ENCODE data around the gene TNS4.

Gene TNS4

GRCh38 chr17:40468560-40468959, 32.9 kb downstream of the TNS4 start:
- CTCF ChIA-PET = no interaction called here
- TF ChIP-seq NFRKB (IDR thresholded peaks at IDR 0.05) = no peak
- no peak for TF ChIP-seq FOXK2 (IDR thresholded peaks at IDR 0.05)
- no peak for TF ChIP-seq PKNOX1 (IDR thresholded peaks at IDR 0.05)
- no peak for TF ChIP-seq L3MBTL2 (conservative IDR thresholded peaks at IDR 0.05)
- no peak for TF ChIP-seq SP1 (IDR thresholded peaks at IDR 0.05)
- no peak for TF ChIP-seq SUZ12 (IDR thresholded peaks at IDR 0.05)
- no peak for TF ChIP-seq HDGF (IDR thresholded peaks at IDR 0.05; ENCODE audit: borderline replicate concordance)
- no peak for TF ChIP-seq BHLHE40 (IDR thresholded peaks at IDR 0.05; ENCODE audit: borderline replicate concordance)
- no peak for TF ChIP-seq FOXM1 (IDR thresholded peaks at IDR 0.05; ENCODE audit: borderline replicate concordance)
- no peak for TF ChIP-seq LEF1 (IDR thresholded peaks at IDR 0.05; ENCODE audit: borderline replicate concordance)
- no peak for TF ChIP-seq ELF4 (IDR thresholded peaks at IDR 0.05)
- TF ChIP-seq CTBP1 (IDR thresholded peaks at IDR 0.05; ENCODE audit: borderline replicate concordance) = no peak
- no peak for TF ChIP-seq TARDBP (IDR thresholded peaks at IDR 0.05)
- POLR2A ChIA-PET = no interaction called here
- no peak for DNase-seq (ENCODE audit: extremely low spot score)

GRCh38 chr17:40467281-40467867, 34.0 kb downstream of the TNS4 start:
- CTCF ChIA-PET = interaction anchor here (0.7 kb wide), 1 partner anchor 15 kb away, joined by 3 read pairs; no protein-coding TSS in a partner anchor
- DNase-seq (ENCODE audit: extremely low spot score) = no peak
- POLR2A ChIA-PET = no interaction called here
- TF ChIP-seq SUZ12 (IDR thresholded peaks at IDR 0.05) = no peak

GRCh38 chr17:40466298-40466971, 35.0 kb downstream of the TNS4 start:
- no peak for TF ChIP-seq BHLHE40 (IDR thresholded peaks at IDR 0.05; ENCODE audit: borderline replicate concordance)
- TF ChIP-seq FOXK2 (IDR thresholded peaks at IDR 0.05) = no peak
- TF ChIP-seq ARNT (IDR thresholded peaks at IDR 0.05) = no peak
- no peak for TF ChIP-seq TARDBP (IDR thresholded peaks at IDR 0.05)
- ChIA-PET POLR2A (no interaction called here), CTCF (interaction anchor here (0.7 kb wide), 1 partner anchor 16 kb away, joined by 3 read pairs; no protein-coding TSS in a partner anchor)
- no peak for DNase-seq (ENCODE audit: extremely low spot score)

GRCh38 chr17:40464392-40464855, 37.0 kb downstream of the TNS4 start:
- DNase-seq (ENCODE audit: extremely low spot score) = no peak
- TF ChIP-seq FOXA1 (IDR thresholded peaks at IDR 0.05) = no peak
- no peak for TF ChIP-seq TARDBP (IDR thresholded peaks at IDR 0.05)
- POLR2A ChIA-PET = interaction anchor here (1.5 kb wide), 1 partner anchor 46 kb away, joined by 5 read pairs; the partner anchor contains the start of gene TOP2A
- CTCF ChIA-PET = interaction anchor here (0.8 to 1.8 kb wide), 2 partner anchors 15 to 69 kb away, joined by 5 to 9 read pairs; no protein-coding TSS in a partner anchor

GRCh38 chr17:40463122-40463550, 38.3 kb downstream of the TNS4 start:
- DNase-seq (ENCODE audit: extremely low spot score) = no peak
- TF ChIP-seq SUZ12 (IDR thresholded peaks at IDR 0.05) = no peak
- no peak for TF ChIP-seq NFRKB (IDR thresholded peaks at IDR 0.05)
- no peak for TF ChIP-seq CTBP1 (IDR thresholded peaks at IDR 0.05; ENCODE audit: borderline replicate concordance)
- no peak for TF ChIP-seq ZNF384 (IDR thresholded peaks at IDR 0.05)
- TF ChIP-seq ELF4 (IDR thresholded peaks at IDR 0.05) = no peak
- TF ChIP-seq SP1 (IDR thresholded peaks at IDR 0.05) = no peak
- no peak for TF ChIP-seq PKNOX1 (IDR thresholded peaks at IDR 0.05)
- no peak for TF ChIP-seq ARNT (IDR thresholded peaks at IDR 0.05)
- no peak for TF ChIP-seq FOXK2 (IDR thresholded peaks at IDR 0.05)
- TF ChIP-seq BHLHE40 (IDR thresholded peaks at IDR 0.05; ENCODE audit: borderline replicate concordance) = no peak
- no peak for TF ChIP-seq FOXA1 (IDR thresholded peaks at IDR 0.05)
- no peak for TF ChIP-seq TARDBP (IDR thresholded peaks at IDR 0.05)
- no peak for TF ChIP-seq FOXM1 (IDR thresholded peaks at IDR 0.05; ENCODE audit: borderline replicate concordance)
- no peak for TF ChIP-seq LEF1 (IDR thresholded peaks at IDR 0.05; ENCODE audit: borderline replicate concordance)
- no peak for TF ChIP-seq HDGF (IDR thresholded peaks at IDR 0.05; ENCODE audit: borderline replicate concordance)
- TF ChIP-seq L3MBTL2 (conservative IDR thresholded peaks at IDR 0.05) = no peak
- ChIA-PET POLR2A (no interaction called here), CTCF (interaction anchor here (1.8 kb wide), 1 partner anchor 13 kb away, joined by 9 read pairs; no protein-coding TSS in a partner anchor)

- TF ChIP-seq SP1 (IDR thresholded peaks at IDR 0.05) (no peak), ARNT (IDR thresholded peaks at IDR 0.05) (no peak), LEF1 (IDR thresholded peaks at IDR 0.05; ENCODE audit: borderline replicate concordance) (no peak), L3MBTL2 (conservative IDR thresholded peaks at IDR 0.05) (no peak), ELF4 (IDR thresholded peaks at IDR 0.05) (no peak), TARDBP (IDR thresholded peaks at IDR 0.05) (no peak), NFRKB (IDR thresholded peaks at IDR 0.05) (no peak), SUZ12 (IDR thresholded peaks at IDR 0.05) (no peak), CTBP1 (IDR thresholded peaks at IDR 0.05; ENCODE audit: borderline replicate concordance) (no peak), ZNF384 (IDR thresholded peaks at IDR 0.05) (no peak), FOXM1 (IDR thresholded peaks at IDR 0.05; ENCODE audit: borderline replicate concordance) (no peak), BHLHE40 (IDR thresholded peaks at IDR 0.05; ENCODE audit: borderline replicate concordance) (no peak), FOXK2 (IDR thresholded peaks at IDR 0.05) (no peak), FOXA1 (IDR thresholded peaks at IDR 0.05) (no peak), HDGF (IDR thresholded peaks at IDR 0.05; ENCODE audit: borderline replicate concordance) (no peak), PKNOX1 (IDR thresholded peaks at IDR 0.05) (no peak)
- ChIA-PET CTCF (no interaction called here), POLR2A (no interaction called here)
- no peak for DNase-seq (ENCODE audit: extremely low spot score)
These were observed 38.9 kb downstream of the TNS4 start for GRCh38 chr17:40462343-40463121.
